Sigmoid colon (tissue), 4 donors: Measurements from ENCODE around the gene F11.

Source experiments
- POLR2A ChIP-seq, 2 donors: fragments of 450-650 bp; IDR thresholded peaks; one replicate each; pipeline ENCODE4 v1.6.1; 2016; ENCODE audit warnings: antibody characterized with exemption in 2 of 2, mild to moderate bottlenecking in 2 of 2, moderate library complexity in 2 of 2
- POLR2AphosphoS5 ChIP-seq, 4 donors: sonication (generic); formaldehyde crosslinking; IDR thresholded peaks; one replicate each; pipeline ENCODE4 v1.6.1; 2017; ENCODE audit warnings: antibody characterized with exemption in 4 of 4
- TF ChIP-seq, protein P1 (sequence below), 4 experiments: fragments of 450-650 bp in 3 of 4; fragments of 200-600 bp in 1 of 4; IDR thresholded peaks; one replicate each; pipeline ENCODE4 v1.5.1; 2016 to 2019; ENCODE audit warnings: antibody characterized with exemption in 4 of 4, mild to moderate bottlenecking in 3 of 4, moderate library complexity in 2 of 4

- TF ChIP-seq POLR2A (IDR thresholded peaks at IDR 0.05) = no peak
- TF ChIP-seq, protein P1, sequence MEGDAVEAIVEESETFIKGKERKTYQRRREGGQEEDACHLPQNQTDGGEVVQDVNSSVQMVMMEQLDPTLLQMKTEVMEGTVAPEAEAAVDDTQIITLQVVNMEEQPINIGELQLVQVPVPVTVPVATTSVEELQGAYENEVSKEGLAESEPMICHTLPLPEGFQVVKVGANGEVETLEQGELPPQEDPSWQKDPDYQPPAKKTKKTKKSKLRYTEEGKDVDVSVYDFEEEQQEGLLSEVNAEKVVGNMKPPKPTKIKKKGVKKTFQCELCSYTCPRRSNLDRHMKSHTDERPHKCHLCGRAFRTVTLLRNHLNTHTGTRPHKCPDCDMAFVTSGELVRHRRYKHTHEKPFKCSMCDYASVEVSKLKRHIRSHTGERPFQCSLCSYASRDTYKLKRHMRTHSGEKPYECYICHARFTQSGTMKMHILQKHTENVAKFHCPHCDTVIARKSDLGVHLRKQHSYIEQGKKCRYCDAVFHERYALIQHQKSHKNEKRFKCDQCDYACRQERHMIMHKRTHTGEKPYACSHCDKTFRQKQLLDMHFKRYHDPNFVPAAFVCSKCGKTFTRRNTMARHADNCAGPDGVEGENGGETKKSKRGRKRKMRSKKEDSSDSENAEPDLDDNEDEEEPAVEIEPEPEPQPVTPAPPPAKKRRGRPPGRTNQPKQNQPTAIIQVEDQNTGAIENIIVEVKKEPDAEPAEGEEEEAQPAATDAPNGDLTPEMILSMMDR (IDR thresholded peaks at IDR 0.05) = no peak
- no peak for TF ChIP-seq POLR2AphosphoS5 (IDR thresholded peaks at IDR 0.05)
These were observed 39.0 kb downstream of the F11 start for GRCh38 chr4:186304866-186305505.
